Mucosa of rectum (tissue), 2 donors: ENCODE results near the gene MYO5B.
"Not testable (repeated sequence)": the region's sequence is repeated elsewhere in the genome, so short reads cannot be mapped to it uniquely, and the experiment has no call there.

Experiments used
- H3K27ac ChIP-seq, 2 donors: one replicate each; pipeline ENCODE4 v1.7.0; 2013; ENCODE audit warnings: inconsistent platforms in 2 of 2, low read depth in 2 of 2, low read length in 2 of 2
- H3K27me3 ChIP-seq, 2 donors: one replicate each; pipeline ENCODE4 v1.7.0; 2013; ENCODE audit warnings: low read length in 2 of 2; ENCODE audit not compliant: control insufficient read depth in 2 of 2, insufficient read depth in 2 of 2
- H3K36me3 ChIP-seq, 2 donors: one replicate each; pipeline ENCODE4 v1.7.0; 2013; ENCODE audit warnings: low read length in 2 of 2; ENCODE audit not compliant: control insufficient read depth in 2 of 2, insufficient read depth in 2 of 2
- H3K4me1 ChIP-seq, 2 donors: one replicate each; pipeline ENCODE4 v1.7.0; 2013; ENCODE audit warnings: low read length in 2 of 2, mild to moderate bottlenecking in 1 of 2; ENCODE audit not compliant: control insufficient read depth in 2 of 2, insufficient read depth in 2 of 2
- H3K4me3 ChIP-seq, 2 donors: one replicate each; pipeline ENCODE4 v1.7.0; 2013; ENCODE audit warnings: low read length in 2 of 2
- H3K9ac ChIP-seq, 2 donors: one replicate each; pipeline ENCODE4 v1.7.0; 2013; ENCODE audit warnings: low read length in 2 of 2, low read depth in 1 of 2, mild to moderate bottlenecking in 1 of 2
- H3K9me3 ChIP-seq, 2 donors: one replicate each; pipeline ENCODE4 v1.7.0; 2013; ENCODE audit warnings: low read length in 2 of 2; ENCODE audit not compliant: control insufficient read depth in 2 of 2
- donor health status: healthy.
- donor health status: Normal muscosa, but diverticular disease.

Gene MYO5B

GRCh38 chr18:49812286-49813068 is 382.5 kb downstream of the MYO5B start:
- Histone ChIP-seq H3K27me3 (no peaks in the 10 kb centered on the region), H3K27ac (peak overlapping the region; percentile 99), H3K36me3 (no peaks in the 10 kb centered on the region), H3K9ac (peak overlapping the region; percentile 95 to 96), H3K9me3 (peaks cover 0 to 3% of the 10 kb centered on the region in 2 donors), H3K4me3 (peak overlapping the region; percentile 91 to 94), H3K4me1 (peaks cover 13 to 29% of the 10 kb centered on the region in 2 donors)

- H3K36me3 ChIP-seq: no peaks in the 10 kb centered on the region
- H3K9ac ChIP-seq: peak overlapping the region; percentile 51 to 95
- peak overlapping the region; percentile 52 to 99 for H3K27ac ChIP-seq
- H3K4me3 ChIP-seq: peak overlapping the region; percentile 56 to 94
- H3K27me3 ChIP-seq: no peaks in the 10 kb centered on the region
- peaks cover 0 to 3% of the 10 kb centered on the region in 2 donors for H3K9me3 ChIP-seq
- peaks cover 13 to 29% of the 10 kb centered on the region in 2 donors for H3K4me1 ChIP-seq
Measured at GRCh38 chr18:49811151-49811938, 383.6 kb downstream of the MYO5B start.

GRCh38 chr18:49808553-49809191 is 386.3 kb downstream of the MYO5B start:
- H3K9ac ChIP-seq, H3K9me3 ChIP-seq, H3K36me3 ChIP-seq, H3K27ac ChIP-seq, H3K4me3 ChIP-seq, H3K27me3 ChIP-seq: not testable (repeated sequence)
- peaks cover 11 to 23% of the 10 kb centered on the region in 2 donors for H3K4me1 ChIP-seq

GRCh38 chr18:49804096-49804495 is 390.9 kb downstream of the MYO5B start:
- Histone ChIP-seq H3K4me3 (no peak overlapping the region), H3K9me3 (peaks cover 0 to 3% of the 10 kb centered on the region in 2 donors), H3K4me1 (no peaks in the 10 kb centered on the region)

GRCh38 chr18:49802623-49803022 is 392.3 kb downstream of the MYO5B start:
- no peaks in the 10 kb centered on the region for H3K27me3 ChIP-seq
- H3K9me3 ChIP-seq: no peaks in the 10 kb centered on the region
- H3K4me3 ChIP-seq: no peak overlapping the region
- peaks cover 4 to 7% of the 10 kb centered on the region in 2 donors for H3K36me3 ChIP-seq
- H3K9ac ChIP-seq: no peak overlapping the region
- H3K4me1 ChIP-seq: no peaks in the 10 kb centered on the region
- no peak overlapping the region for H3K27ac ChIP-seq

More at GRCh38 chr18:49804096-49804495, 390.9 kb downstream of the MYO5B start:
- Histone ChIP-seq H3K9ac (no peak overlapping the region), H3K36me3 (peaks cover 4% of the 10 kb centered on the region in 2 donors), H3K27me3 (no peaks in the 10 kb centered on the region), H3K27ac (no peak overlapping the region)

GRCh38 chr18:49800491-49800890 is 394.5 kb downstream of the MYO5B start:
- H3K27ac ChIP-seq, H3K9ac ChIP-seq: not testable (repeated sequence)
- H3K36me3 ChIP-seq: peaks cover 10 to 21% of the 10 kb centered on the region in 2 donors

GRCh38 chr18:49799806-49800205 is 395.1 kb downstream of the MYO5B start:
- not testable (repeated sequence) for H3K4me3 ChIP-seq, H3K9me3 ChIP-seq, H3K27ac ChIP-seq, H3K27me3 ChIP-seq, H3K4me1 ChIP-seq, H3K9ac ChIP-seq
- H3K36me3 ChIP-seq: peaks cover 15 to 28% of the 10 kb centered on the region in 2 donors

More at GRCh38 chr18:49800491-49800890, 394.5 kb downstream of the MYO5B start:
- not testable (repeated sequence) for H3K27me3 ChIP-seq, H3K9me3 ChIP-seq, H3K4me1 ChIP-seq, H3K4me3 ChIP-seq

GRCh38 chr18:49798001-49798400 is 396.9 kb downstream of the MYO5B start:
- no peak overlapping the region for H3K4me3 ChIP-seq
- no peaks in the 10 kb centered on the region for H3K4me1 ChIP-seq
- H3K9me3 ChIP-seq: no peaks in the 10 kb centered on the region
- peaks cover 29 to 46% of the 10 kb centered on the region in 2 donors for H3K36me3 ChIP-seq
- no peak overlapping the region for H3K27ac ChIP-seq
- H3K27me3 ChIP-seq: no peaks in the 10 kb centered on the region
- H3K9ac ChIP-seq: no peak overlapping the region

GRCh38 chr18:49795612-49796552 is 399.1 kb downstream of the MYO5B start:
- Histone ChIP-seq H3K4me3 (no peak overlapping the region), H3K27ac (no peak overlapping the region), H3K9ac (no peak overlapping the region), H3K9me3 (no peaks in the 10 kb centered on the region), H3K27me3 (no peaks in the 10 kb centered on the region), H3K36me3 (peaks cover 40 to 60% of the 10 kb centered on the region in 2 donors), H3K4me1 (no peaks in the 10 kb centered on the region)
